ENCODE results near the gene TLE6.
"Not testable (repeated sequence)": the region's sequence is repeated elsewhere in the genome, so short reads cannot be mapped to it uniquely, and the experiment has no call there.

TLE6 gene

GRCh38 chr19:2974342-2975041, 2.9 kb upstream of the TLE6 start:
- peak; percentile 50 for DNase-seq

GRCh38 chr19:2976609-2977000, 759 bp upstream of the TLE6 start:
- DNase-seq, result no peak

- no peak for DNase-seq
These were observed 378 bp downstream of the TLE6 start for GRCh38 chr19:2977746-2978138.

- DNase-seq, result no peak
These were observed 903 bp downstream of the TLE6 start for GRCh38 chr19:2978166-2978767.

- no peak for DNase-seq
These were observed 1.4 kb downstream of the TLE6 start for GRCh38 chr19:2978772-2979171.

GRCh38 chr19:2981898-2982297, 4.5 kb downstream of the TLE6 start:
- no peak for DNase-seq

GRCh38 chr19:2982561-2982960, 5.2 kb downstream of the TLE6 start:
- no peak for DNase-seq

GRCh38 chr19:2982983-2983350, 5.6 kb downstream of the TLE6 start:
- DNase-seq, result peak; percentile 86

GRCh38 chr19:2983351-2984214, 6.2 kb downstream of the TLE6 start:
- DNase-seq, result peak; percentile 94

GRCh38 chr19:2984215-2984528, 6.8 kb downstream of the TLE6 start:
- DNase-seq, result no peak

- DNase-seq, result peak; percentile 91
These were observed 9.7 kb downstream of the TLE6 start for GRCh38 chr19:2986951-2987524.

GRCh38 chr19:2987797-2988196, 10.4 kb downstream of the TLE6 start:
- DNase-seq, result no peak

- DNase-seq, result no peak
These were observed 11.2 kb downstream of the TLE6 start for GRCh38 chr19:2988568-2988967.

- no peak for DNase-seq
These were observed 12.0 kb downstream of the TLE6 start for GRCh38 chr19:2989236-2989946.

- not testable (repeated sequence) for DNase-seq
These were observed 15.0 kb downstream of the TLE6 start for GRCh38 chr19:2992333-2992732.

GRCh38 chr19:2992958-2993357, 15.6 kb downstream of the TLE6 start:
- no peak for DNase-seq

GRCh38 chr19:2993579-2993978, 16.2 kb downstream of the TLE6 start:
- DNase-seq, result no peak

- DNase-seq, result no peak
These were observed 17.3 kb downstream of the TLE6 start for GRCh38 chr19:2994588-2995131.

- peak; percentile 27 for DNase-seq
These were observed 20.4 kb downstream of the TLE6 start for GRCh38 chr19:2997720-2998119.

GRCh38 chr19:2998642-2999041, 21.3 kb downstream of the TLE6 start:
- no peak for DNase-seq

- no peak for DNase-seq
These were observed 24.0 kb downstream of the TLE6 start for GRCh38 chr19:3001235-3001800.

GRCh38 chr19:3003046-3003445, 25.7 kb downstream of the TLE6 start:
- DNase-seq, result peak; percentile 75
